Measurements from ENCODE around the gene LURAP1L. TPM values are rescaled to one million over a fixed set of nuclear protein-coding genes. Genes with fewer than 3 reads are reported as not detected.
A peak's percentile ranks its signal among the peaks of the same experiment; 100 is the strongest.

The LURAP1L gene
- total RNA-seq, 1 donor from 2014 or later, result 13.3 TPM

- no peak overlapping the region for H3K9ac ChIP-seq (ENCODE audit: low read length)
- H3K36me3 ChIP-seq (ENCODE audit: insufficient read depth, low read length), result no peaks in the 10 kb centered on the region
- H3K27ac ChIP-seq (ENCODE audit: low read depth, low read length), result no peak overlapping the region
- no peaks in the 10 kb centered on the region for H3K9me3 ChIP-seq (ENCODE audit: insufficient read depth, low read depth, low read length)
- H3K36me3 Mint-ChIP-seq (ENCODE audit: low read depth, unreplicated experiment), result no peaks in the 10 kb centered on the region
- no peak for FAIRE-seq
- H3K4me1 ChIP-seq (ENCODE audit: insufficient read depth, low read length), result no peaks in the 10 kb centered on the region
- no peak overlapping the region for H2AFZ ChIP-seq (ENCODE audit: low read depth, low read length)
- no peak overlapping the region for H3K4me3 ChIP-seq (ENCODE audit: insufficient read depth, low read depth, low read length)
- H3K4me1 Mint-ChIP-seq (ENCODE audit: low read depth, unreplicated experiment), result no peaks in the 10 kb centered on the region
- H3K27me3 Mint-ChIP-seq (ENCODE audit: low read depth, unreplicated experiment), result no peaks in the 10 kb centered on the region
- H3K4me3 Mint-ChIP-seq (ENCODE audit: unreplicated experiment), result no peak overlapping the region
- peak; percentile 42 for DNase-seq (ENCODE audit: low read depth)
- no peaks in the 10 kb centered on the region for H4K20me1 ChIP-seq (ENCODE audit: insufficient read depth, low read length)
- peaks cover 2% of the 10 kb centered on the region for H3K9me3 Mint-ChIP-seq (ENCODE audit: unreplicated experiment)
- H3K27me3 ChIP-seq (ENCODE audit: insufficient read depth, low read length), result no peaks in the 10 kb centered on the region
- H3K27ac Mint-ChIP-seq (ENCODE audit: unreplicated experiment), result no peak overlapping the region
- no peaks in the 10 kb centered on the region for H3K79me2 ChIP-seq (ENCODE audit: insufficient read depth, low read length)
- no peak overlapping the region for H3K4me2 ChIP-seq (ENCODE audit: low read length)
- TF ChIP-seq EZH2 (IDR thresholded peaks at IDR 0.05; ENCODE audit: insufficient read depth, low read length), result no peak
- TF ChIP-seq CTCF (IDR thresholded peaks at IDR 0.05; ENCODE audit: insufficient read depth, low read depth, low read length), result no peak
Observed at GRCh38 chr9:12838546-12838945, 63.7 kb downstream of the LURAP1L start.

GRCh38 chr9:12843735-12844134 lies 68.9 kb downstream of the LURAP1L start:
- Mint-ChIP-seq H3K4me1 (ENCODE audit: low read depth, unreplicated experiment) (no peaks in the 10 kb centered on the region), H3K27ac (ENCODE audit: unreplicated experiment) (no peak overlapping the region), H3K9me3 (ENCODE audit: unreplicated experiment) (peaks cover 3% of the 10 kb centered on the region), H3K36me3 (ENCODE audit: low read depth, unreplicated experiment) (no peaks in the 10 kb centered on the region), H3K4me3 (ENCODE audit: unreplicated experiment) (no peak overlapping the region), H3K27me3 (ENCODE audit: low read depth, unreplicated experiment) (no peaks in the 10 kb centered on the region)
- no peaks in the 10 kb centered on the region for H3K79me2 ChIP-seq (ENCODE audit: insufficient read depth, low read length)
- no peak for TF ChIP-seq CTCF (IDR thresholded peaks at IDR 0.05; ENCODE audit: insufficient read depth, low read depth, low read length)
- H3K27me3 ChIP-seq (ENCODE audit: insufficient read depth, low read length), result no peaks in the 10 kb centered on the region
- H3K4me1 ChIP-seq (ENCODE audit: insufficient read depth, low read length), result no peaks in the 10 kb centered on the region
- DNase-seq (ENCODE audit: low read depth) (peak; percentile 34), FAIRE-seq (no peak)
- no peaks in the 10 kb centered on the region for H3K36me3 ChIP-seq (ENCODE audit: insufficient read depth, low read length)
- no peak overlapping the region for H2AFZ ChIP-seq (ENCODE audit: low read depth, low read length)
- H3K9me3 ChIP-seq (ENCODE audit: insufficient read depth, low read depth, low read length), result no peaks in the 10 kb centered on the region
- H3K4me3 ChIP-seq (ENCODE audit: insufficient read depth, low read depth, low read length), result no peak overlapping the region
- no peak overlapping the region for H3K4me2 ChIP-seq (ENCODE audit: low read length)
- no peaks in the 10 kb centered on the region for H4K20me1 ChIP-seq (ENCODE audit: insufficient read depth, low read length)
- no peak overlapping the region for H3K9ac ChIP-seq (ENCODE audit: low read length)
- H3K27ac ChIP-seq (ENCODE audit: low read depth, low read length), result no peak overlapping the region

GRCh38 chr9:12846035-12846434 lies 71.2 kb downstream of the LURAP1L start:
- no peak overlapping the region for H3K4me2 ChIP-seq (ENCODE audit: low read length)
- H2AFZ ChIP-seq (ENCODE audit: low read depth, low read length), result no peak overlapping the region

More at GRCh38 chr9:12846035-12846434, 71.2 kb downstream of the LURAP1L start:
- no peaks in the 10 kb centered on the region for H3K79me2 ChIP-seq (ENCODE audit: insufficient read depth, low read length)
- H3K27ac ChIP-seq (ENCODE audit: low read depth, low read length), result no peak overlapping the region
- Mint-ChIP-seq H3K27ac (ENCODE audit: unreplicated experiment) (no peak overlapping the region), H3K4me3 (ENCODE audit: unreplicated experiment) (no peak overlapping the region), H3K4me1 (ENCODE audit: low read depth, unreplicated experiment) (no peaks in the 10 kb centered on the region), H3K27me3 (ENCODE audit: low read depth, unreplicated experiment) (no peaks in the 10 kb centered on the region), H3K9me3 (ENCODE audit: unreplicated experiment) (peaks cover 3% of the 10 kb centered on the region), H3K36me3 (ENCODE audit: low read depth, unreplicated experiment) (no peaks in the 10 kb centered on the region)
- H3K36me3 ChIP-seq (ENCODE audit: insufficient read depth, low read length), result no peaks in the 10 kb centered on the region
- no peak for TF ChIP-seq CTCF (IDR thresholded peaks at IDR 0.05; ENCODE audit: insufficient read depth, low read depth, low read length)
- TF ChIP-seq EZH2 (IDR thresholded peaks at IDR 0.05; ENCODE audit: insufficient read depth, low read length), result no peak
- DNase-seq (ENCODE audit: low read depth) (no peak), FAIRE-seq (no peak)
- H3K4me1 ChIP-seq (ENCODE audit: insufficient read depth, low read length), result no peaks in the 10 kb centered on the region
- no peaks in the 10 kb centered on the region for H4K20me1 ChIP-seq (ENCODE audit: insufficient read depth, low read length)
- no peak overlapping the region for H3K4me3 ChIP-seq (ENCODE audit: insufficient read depth, low read depth, low read length)
- no peaks in the 10 kb centered on the region for H3K27me3 ChIP-seq (ENCODE audit: insufficient read depth, low read length)
- no peak overlapping the region for H3K9ac ChIP-seq (ENCODE audit: low read length)
- no peaks in the 10 kb centered on the region for H3K9me3 ChIP-seq (ENCODE audit: insufficient read depth, low read depth, low read length)
